Mucosa of rectum (tissue), 2 donors: Measurements from ENCODE around the gene SH3GLB2.

ENCODE experiments used
- H3K27ac ChIP-seq, 2 donors: one replicate each; pipeline ENCODE4 v1.7.0; 2013; ENCODE audit warnings: inconsistent platforms in 2 of 2, low read depth in 2 of 2, low read length in 2 of 2
- H3K27me3 ChIP-seq, 2 donors: one replicate each; pipeline ENCODE4 v1.7.0; 2013; ENCODE audit warnings: low read length in 2 of 2; ENCODE audit not compliant: control insufficient read depth in 2 of 2, insufficient read depth in 2 of 2
- H3K36me3 ChIP-seq, 2 donors: one replicate each; pipeline ENCODE4 v1.7.0; 2013; ENCODE audit warnings: low read length in 2 of 2; ENCODE audit not compliant: control insufficient read depth in 2 of 2, insufficient read depth in 2 of 2
- H3K4me1 ChIP-seq, 2 donors: one replicate each; pipeline ENCODE4 v1.7.0; 2013; ENCODE audit warnings: low read length in 2 of 2, mild to moderate bottlenecking in 1 of 2; ENCODE audit not compliant: control insufficient read depth in 2 of 2, insufficient read depth in 2 of 2
- H3K4me3 ChIP-seq, 2 donors: one replicate each; pipeline ENCODE4 v1.7.0; 2013; ENCODE audit warnings: low read length in 2 of 2
- H3K9ac ChIP-seq, 2 donors: one replicate each; pipeline ENCODE4 v1.7.0; 2013; ENCODE audit warnings: low read length in 2 of 2, low read depth in 1 of 2, mild to moderate bottlenecking in 1 of 2
- H3K9me3 ChIP-seq, 2 donors: one replicate each; pipeline ENCODE4 v1.7.0; 2013; ENCODE audit warnings: low read length in 2 of 2; ENCODE audit not compliant: control insufficient read depth in 2 of 2
- donor health status: healthy.
- donor health status: Normal muscosa, but diverticular disease.

The SH3GLB2 gene

DNA sequence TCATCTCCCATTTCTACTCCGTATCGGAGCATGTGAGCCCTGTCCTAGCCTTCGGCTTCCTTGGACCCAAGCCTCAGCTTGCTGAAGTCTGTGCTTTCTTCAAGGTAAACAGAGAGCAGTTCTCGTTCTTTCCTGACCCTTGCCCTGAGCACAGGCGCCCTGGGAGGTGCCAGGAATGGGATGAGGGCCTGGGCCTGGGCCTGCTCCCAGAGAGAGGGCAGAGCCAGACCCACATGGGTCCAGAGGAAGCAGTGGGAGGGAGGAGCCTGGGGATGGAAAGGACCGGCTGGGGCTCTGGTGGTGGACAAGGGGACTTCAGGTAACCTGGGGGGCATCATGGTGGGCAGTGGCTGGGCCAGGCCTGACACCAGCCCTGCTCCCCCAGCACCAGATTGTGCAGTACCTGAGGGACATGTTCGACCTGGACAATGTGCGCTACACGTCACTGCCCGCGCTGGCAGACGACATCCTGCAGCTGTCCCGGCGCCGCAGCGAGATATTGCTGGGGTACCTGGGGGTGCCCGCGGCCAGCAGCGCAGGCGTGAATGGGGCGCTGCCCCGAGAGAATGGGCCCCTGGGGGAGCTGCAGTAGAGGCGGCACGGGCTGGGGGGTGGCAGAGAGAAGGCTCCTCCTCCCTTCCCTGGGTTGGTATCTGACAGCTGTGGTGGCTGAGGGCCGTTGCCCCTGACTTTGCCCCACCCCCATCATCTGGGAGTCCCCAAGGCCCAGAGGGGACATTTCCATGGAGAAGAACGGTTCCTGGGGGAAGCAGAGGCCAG is 41.9 kb upstream of the SH3GLB2 start:
- peaks cover 18 to 30% of the 10 kb centered on the region in 2 donors for H3K36me3 ChIP-seq
- H3K4me3 ChIP-seq, result no peak overlapping the region
- peak overlapping the region; percentile 20 to 58 for H3K27ac ChIP-seq
- H3K27me3 ChIP-seq, result no peaks in the 10 kb centered on the region
- H3K9me3 ChIP-seq, result no peaks in the 10 kb centered on the region
- peaks cover 8 to 10% of the 10 kb centered on the region in 2 donors for H3K4me1 ChIP-seq
- no peak overlapping the region for H3K9ac ChIP-seq

DNA sequence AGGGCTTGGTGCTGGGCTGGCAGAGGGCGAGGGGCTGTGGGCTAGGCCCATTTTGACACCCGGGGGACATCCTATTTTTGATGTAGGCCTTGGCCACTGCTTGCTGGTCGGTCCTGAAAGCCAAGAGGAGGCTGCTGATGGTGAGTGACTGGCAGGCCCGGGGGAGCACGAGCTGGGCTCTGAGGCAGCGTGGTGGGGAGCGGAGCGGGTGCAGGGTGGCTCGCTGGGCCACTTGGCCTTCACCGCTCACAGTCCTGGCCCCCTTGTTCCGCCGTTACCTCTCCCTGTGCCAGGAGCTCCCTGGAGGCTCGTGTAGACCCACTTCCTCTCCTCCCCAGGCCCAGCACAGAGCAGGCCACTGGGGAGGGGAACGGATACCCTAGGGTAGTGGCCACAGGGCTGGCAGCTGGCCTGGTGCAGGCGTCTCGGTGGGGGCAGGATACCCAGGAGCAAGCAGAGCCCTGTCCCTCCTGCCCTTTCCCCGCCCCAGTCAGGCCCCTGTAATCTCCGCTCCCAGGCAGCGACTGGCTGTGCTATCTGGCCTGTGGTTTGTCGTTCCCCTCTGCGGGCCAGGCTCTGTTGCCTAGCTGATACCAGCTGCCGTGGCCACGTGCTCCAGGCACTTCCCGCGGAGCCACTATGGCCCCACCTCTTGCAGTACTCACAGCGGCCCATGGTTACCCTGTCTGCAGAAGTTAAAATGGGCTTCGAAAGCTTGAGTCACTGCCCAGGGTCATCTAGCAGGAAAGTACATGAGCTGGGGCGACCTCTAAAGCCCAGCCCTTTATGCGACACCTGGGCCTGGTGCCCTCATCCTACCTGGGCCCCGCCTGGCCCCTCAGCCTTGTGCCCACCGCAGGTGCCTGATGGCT is 41.1 kb upstream of the SH3GLB2 start:
- Histone ChIP-seq H3K9me3 (no peaks in the 10 kb centered on the region), H3K9ac (no peak overlapping the region), H3K4me1 (peaks cover 8 to 10% of the 10 kb centered on the region in 2 donors), H3K27ac (peak overlapping the region; percentile 36 to 58), H3K36me3 (peaks cover 22 to 36% of the 10 kb centered on the region in 2 donors), H3K27me3 (no peaks in the 10 kb centered on the region), H3K4me3 (no peak overlapping the region)

DNA sequence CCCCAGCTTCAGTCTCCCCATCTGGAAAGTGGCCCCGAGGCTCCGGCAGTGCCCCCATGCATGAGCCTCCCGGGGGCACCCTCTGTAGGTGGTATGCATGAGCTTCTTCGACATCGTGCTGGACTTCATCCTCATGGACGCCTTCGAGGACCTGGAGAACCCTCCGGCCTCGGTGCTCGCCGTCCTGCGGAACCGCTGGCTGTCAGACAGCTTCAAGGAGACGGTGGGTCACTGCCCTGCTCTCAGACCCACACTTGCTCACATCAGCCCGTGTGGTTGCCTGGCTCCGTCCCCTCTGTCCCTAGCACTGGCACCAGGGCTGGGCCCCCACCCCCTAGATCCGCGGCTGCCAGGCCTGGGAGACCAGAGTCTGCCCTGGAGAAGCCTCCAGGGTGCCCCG is 40.0 kb upstream of the SH3GLB2 start:
- H3K9ac ChIP-seq, result no peak overlapping the region
- no peak overlapping the region for H3K4me3 ChIP-seq
- H3K27ac ChIP-seq, result no peak overlapping the region
- peaks cover 24 to 41% of the 10 kb centered on the region in 2 donors for H3K36me3 ChIP-seq
- H3K9me3 ChIP-seq, result no peaks in the 10 kb centered on the region
- no peaks in the 10 kb centered on the region for H3K27me3 ChIP-seq
- peaks cover 8 to 10% of the 10 kb centered on the region in 2 donors for H3K4me1 ChIP-seq

DNA sequence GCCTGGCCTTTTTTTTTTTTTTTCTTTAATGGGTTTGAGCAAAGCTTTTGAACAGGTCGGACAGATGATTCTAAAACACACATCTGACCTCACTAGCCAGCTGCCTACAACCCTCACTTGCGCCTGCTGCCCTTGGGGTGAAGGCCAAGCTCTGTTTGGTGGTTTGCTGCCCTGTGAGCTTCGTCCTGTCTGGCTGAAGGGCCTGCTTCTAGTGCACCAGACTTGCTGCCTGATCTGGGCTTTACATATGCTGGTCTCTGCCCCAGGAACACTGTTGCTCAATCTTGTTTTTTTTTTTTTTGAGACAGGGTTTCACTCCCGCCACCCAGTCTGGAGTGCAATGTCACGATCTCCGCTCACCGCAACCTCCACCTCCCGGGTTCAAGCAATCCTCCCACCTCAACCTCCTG is 36.4 kb upstream of the SH3GLB2 start:
- Histone ChIP-seq H3K36me3 (peaks cover 42 to 58% of the 10 kb centered on the region in 2 donors), H3K27ac (no peak overlapping the region), H3K9ac (no peak overlapping the region), H3K4me3 (no peak overlapping the region), H3K4me1 (peaks cover 4% of the 10 kb centered on the region in 2 donors), H3K9me3 (no peaks in the 10 kb centered on the region), H3K27me3 (no peaks in the 10 kb centered on the region)

DNA sequence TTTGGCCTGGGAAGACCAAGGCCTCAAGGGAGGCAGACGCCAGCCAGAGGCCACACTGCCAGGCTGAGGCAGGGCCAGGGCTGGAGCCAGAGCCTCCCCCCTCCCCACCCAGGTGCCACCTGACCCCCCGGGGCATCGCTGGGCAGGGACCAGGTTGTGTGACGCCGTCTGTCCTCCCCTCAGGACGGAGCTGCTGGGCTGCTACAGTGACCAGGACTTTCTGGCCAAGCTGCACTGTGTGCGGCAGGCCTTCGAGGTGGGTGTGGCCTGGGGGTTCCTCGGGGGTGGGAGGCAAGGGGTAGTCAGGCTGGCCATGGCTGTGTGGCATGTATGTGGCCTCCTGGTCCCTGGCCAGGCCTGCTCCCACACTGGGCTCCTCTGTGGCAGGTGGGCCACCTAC is 34.9 kb upstream of the SH3GLB2 start:
- H3K36me3 ChIP-seq, result peaks cover 48 to 60% of the 10 kb centered on the region in 2 donors

DNA sequence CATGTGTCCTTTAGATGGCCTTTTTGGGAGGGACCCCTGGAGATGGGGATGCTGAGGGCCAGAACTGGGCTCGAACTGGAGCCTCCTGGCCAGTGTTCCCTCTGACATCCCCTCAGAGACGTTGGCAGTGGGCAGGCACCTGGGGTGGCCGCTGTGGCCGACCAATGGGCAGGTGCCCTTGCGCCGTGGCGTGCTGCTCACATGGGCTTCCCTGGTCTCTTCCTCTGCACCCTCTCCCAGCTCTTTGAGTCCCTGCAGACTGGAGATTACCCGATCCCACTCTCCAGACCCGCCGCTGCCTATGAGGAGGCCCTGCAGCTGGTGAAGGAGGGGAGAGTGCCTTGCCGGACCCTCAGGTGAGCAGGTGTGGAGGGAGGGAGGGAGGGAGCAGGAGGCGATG is 32.9 kb upstream of the SH3GLB2 start:
- no peaks in the 10 kb centered on the region for H3K4me1 ChIP-seq
- no peaks in the 10 kb centered on the region for H3K27me3 ChIP-seq

More for the DNA sequence above, 34.9 kb upstream of the SH3GLB2 start:
- no peak overlapping the region for H3K9ac ChIP-seq
- H3K27me3 ChIP-seq, result no peaks in the 10 kb centered on the region
- H3K4me3 ChIP-seq, result no peak overlapping the region
- H3K4me1 ChIP-seq, result no peaks in the 10 kb centered on the region
- H3K9me3 ChIP-seq, result no peaks in the 10 kb centered on the region
- H3K27ac ChIP-seq, result no peak overlapping the region

DNA sequence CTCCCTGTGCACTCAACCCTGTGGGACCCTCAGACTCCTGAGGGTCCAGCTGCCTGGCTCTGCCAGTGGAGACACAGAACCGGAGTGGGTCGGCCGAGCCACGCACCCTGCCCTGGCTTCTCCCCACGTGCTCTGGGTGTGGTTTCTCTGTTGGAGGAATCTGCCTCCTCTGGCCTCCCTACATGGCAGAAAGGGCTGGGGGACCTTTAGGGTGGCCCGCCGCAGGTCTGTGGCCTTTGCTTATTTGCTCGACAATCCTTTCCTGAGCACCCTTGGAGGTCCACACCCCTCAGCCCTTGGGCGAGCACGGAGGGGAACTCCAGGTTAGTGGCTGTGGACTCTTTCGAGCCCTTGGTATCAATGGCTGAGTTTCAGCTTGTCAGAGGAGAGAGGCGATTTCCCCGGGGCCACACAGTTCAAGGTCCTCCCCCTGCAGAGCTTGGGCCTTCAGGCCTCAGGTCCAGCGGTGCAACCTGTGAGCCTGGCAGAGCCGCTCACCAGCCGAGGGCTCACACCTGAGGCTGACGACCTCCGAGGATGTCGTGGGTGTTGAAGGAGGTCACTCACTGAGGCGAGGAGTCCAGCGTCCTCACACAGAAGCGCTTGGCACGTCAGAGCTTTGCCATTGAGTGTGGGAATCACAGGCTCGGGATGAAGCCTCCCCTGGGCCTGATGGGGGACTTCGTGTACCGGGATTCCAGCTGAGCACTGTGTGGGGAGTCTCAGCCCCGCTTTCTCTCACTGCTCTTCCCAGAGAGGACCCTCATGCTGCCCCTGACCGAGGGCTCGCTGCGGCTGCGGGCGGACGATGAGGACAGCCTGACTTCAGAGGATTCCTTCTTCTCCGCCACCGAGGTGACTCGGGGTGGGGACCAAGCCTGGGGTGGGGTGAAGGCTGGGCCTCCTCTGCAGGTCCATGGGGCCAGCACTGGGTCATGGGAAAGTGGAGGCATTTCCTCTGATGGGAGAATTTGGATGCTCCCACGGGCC is 32.0 kb upstream of the SH3GLB2 start:
- H3K36me3 ChIP-seq, result peaks cover 40 to 41% of the 10 kb centered on the region in 2 donors
- H3K27ac ChIP-seq, result no peak overlapping the region
- H3K9ac ChIP-seq, result no peak overlapping the region

More for the DNA sequence above, 32.9 kb upstream of the SH3GLB2 start:
- Histone ChIP-seq H3K9me3 (no peaks in the 10 kb centered on the region), H3K4me3 (no peak overlapping the region), H3K9ac (no peak overlapping the region), H3K27ac (no peak overlapping the region), H3K36me3 (peaks cover 45 to 47% of the 10 kb centered on the region in 2 donors)

DNA sequence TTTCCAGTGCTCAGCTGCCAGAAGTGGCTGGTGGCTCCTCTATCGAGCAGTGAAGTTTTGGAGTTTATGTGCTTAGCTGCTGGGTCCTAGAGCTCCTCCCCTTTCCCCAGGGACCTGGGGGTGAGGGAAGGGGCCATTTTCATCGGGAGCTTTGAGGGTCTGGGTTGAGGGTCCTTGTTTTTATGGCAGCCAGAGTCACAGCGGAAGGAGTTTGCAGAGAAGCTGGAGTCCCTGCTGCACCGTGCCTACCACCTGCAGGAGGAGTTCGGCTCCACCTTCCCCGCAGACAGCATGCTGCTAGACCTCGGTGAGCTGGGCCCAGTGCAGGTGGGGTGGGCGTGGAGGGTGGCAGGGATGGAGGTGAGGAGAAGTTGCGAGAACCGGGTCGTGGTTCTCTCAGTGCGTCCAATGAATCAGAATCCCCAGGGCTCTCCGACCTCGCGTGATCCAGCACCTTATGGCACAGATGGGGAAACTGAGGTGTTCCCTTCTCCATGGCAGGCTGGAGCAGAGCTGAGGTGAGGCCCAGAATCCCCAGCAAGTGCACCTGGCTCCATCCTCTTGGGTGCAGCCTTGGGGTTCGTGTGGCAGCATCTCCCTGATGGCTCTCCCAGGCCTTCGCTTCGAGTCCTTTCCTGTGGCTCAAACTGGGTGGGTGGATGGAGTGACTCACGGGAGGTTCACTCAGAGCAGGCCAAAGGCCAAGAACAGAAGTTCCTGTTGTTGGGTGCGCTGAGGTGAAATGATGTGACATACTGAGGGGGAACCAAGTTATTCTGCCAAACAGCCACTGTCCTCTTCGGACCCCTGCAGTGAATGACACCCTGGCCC is 31.0 kb upstream of the SH3GLB2 start:
- H3K27ac ChIP-seq, result no peak overlapping the region
- no peak overlapping the region for H3K9ac ChIP-seq
- no peaks in the 10 kb centered on the region for H3K9me3 ChIP-seq
- peaks cover 36 to 40% of the 10 kb centered on the region in 2 donors for H3K36me3 ChIP-seq
- no peaks in the 10 kb centered on the region for H3K4me1 ChIP-seq
- no peak overlapping the region for H3K4me3 ChIP-seq
- no peaks in the 10 kb centered on the region for H3K27me3 ChIP-seq

More for the DNA sequence above, 32.0 kb upstream of the SH3GLB2 start:
- Histone ChIP-seq H3K9me3 (no peaks in the 10 kb centered on the region), H3K4me3 (no peak overlapping the region), H3K4me1 (no peaks in the 10 kb centered on the region), H3K27me3 (no peaks in the 10 kb centered on the region)
